DND-41 (cell line): ENCODE results near the gene TYW1B.

ENCODE experiments used
- CTCF ChIP-seq: IDR thresholded peaks from 2 replicates; pipeline ENCODE4 v1.5.1; 2012; ENCODE audit warnings: borderline replicate concordance, low read length, moderate library complexity, mild to moderate bottlenecking; ENCODE audit not compliant: poor library complexity, severe bottlenecking; ENCODE audit errors: extremely low read depth
- EZH2 ChIP-seq: IDR thresholded peaks from 3 replicates; pipeline ENCODE4 v1.6.1; 2012; ENCODE audit warnings: borderline replicate concordance, low read depth, mild to moderate bottlenecking, moderate library complexity, low read length, inconsistent platforms; ENCODE audit not compliant: severe bottlenecking

GRCh38 chr7:72751978-72752377 lies 76.0 kb downstream of the TYW1B start:
- TF ChIP-seq EZH2 (no peak), CTCF (peak; percentile 25)
